Body of pancreas (tissue), 4 donors: Measurements from ENCODE around the gene TENM4. TPM values are rescaled to one million over a fixed set of nuclear protein-coding genes. Genes with fewer than 3 reads are reported as not detected.

Experiments used
- ATAC-seq: fragments of 150-250 bp; one replicate; pipeline ENCODE4 v1.9.1; 2016
- DNase-seq, 4 donors: peaks; one replicate each; pipeline ENCODE4 v3.0.0-alpha.2; 2019
- H3K27ac ChIP-seq, 4 donors: fragments of 200-600 bp; sonication (generic); 1 replicate in 3 of 4; 2 replicates in 1 of 4; pipeline versions ENCODE4 v1.5.1 to v1.6.1; 2016 to 2019; ENCODE audit warnings: mild to moderate bottlenecking in 1 of 4, mixed read lengths in 1 of 4, moderate library complexity in 1 of 4
- H3K27me3 ChIP-seq, 2 donors: fragments of 200-600 bp; sonication (generic); one replicate each; pipeline ENCODE4 v1.6.0; 2016; ENCODE audit warnings: mild to moderate bottlenecking in 1 of 2
- H3K36me3 ChIP-seq, 2 donors: fragments of 200-600 bp; sonication (generic); replicated peaks in 1 of 2; 2 replicates each; pipeline ENCODE4 v1.5.1; 2016; ENCODE audit warnings: low read depth in 2 of 2; ENCODE audit not compliant: insufficient read depth in 1 of 2
- H3K4me1 ChIP-seq: fragments of 200-600 bp; sonication (generic); one replicate; pipeline ENCODE4 v1.6.0; 2016
- H3K4me3 ChIP-seq, 2 donors: fragments of 200-600 bp; sonication (generic); 1 replicate in 1 of 2; 2 replicates in 1 of 2; pipeline ENCODE4 v1.5.1; 2016 to 2019
- H3K9me3 ChIP-seq, 3 donors: fragments of 200-600 bp; sonication (generic); 1 replicate in 2 of 3; 2 replicates in 1 of 3; pipeline ENCODE4 v1.5.1; 2016
- POLR2A ChIP-seq, 3 donors: fragments of 450-650 bp; IDR thresholded peaks; one replicate each; pipeline ENCODE4 v1.6.1; 2016; ENCODE audit warnings: antibody characterized with exemption in 3 of 3, mild to moderate bottlenecking in 2 of 3
- WGBS, 2 donors: methylation state at CpG; one replicate each; pipeline ENCODE4 v1.1.5; 2017; 5-methylcytosine and 5-hydroxymethylcytosine counted together
- intact Hi-C: fragments of 100-400 bp; cut with DNase I; formaldehyde crosslinking; loops from one replicate; pipeline ENCODE4 v1.15.1; 2023
- total RNA-seq, 2 donors: library from RNA; depleted of rRNA; stranded (reverse); fragments of >200 nt; gene quantifications; one replicate each; pipeline ENCODE4 v1.1.0, GENCODE V29; 2016
- TF ChIP-seq, protein P1 (sequence below), 7 experiments: fragments of 450-650 bp in 4 of 7; fragments of 200-600 bp in 3 of 7; sonication (generic) in 3 of 7; IDR thresholded peaks; one replicate each; pipeline ENCODE4 v1.5.1; 2016 to 2019; ENCODE audit warnings: antibody characterized with exemption in 7 of 7

The TENM4 gene
- total RNA-seq, 2 donors from 2014 or later, result 0.78 to 6.6 TPM

GRCh38 chr11:78773077-78773476 lies 667.8 kb downstream of the TENM4 start:
- intact Hi-C loops, result no loop called here
- H3K36me3 ChIP-seq, result no peaks in the 10 kb centered on the region
- no peak for DNase-seq
- ATAC-seq, result no peak
- H3K27ac ChIP-seq, result no peak overlapping the region
- H3K4me3 ChIP-seq, result no peak overlapping the region
- WGBS, 2 donors, result 73% methylated on average over 5 of the region's 5 CpGs
- no peak for TF ChIP-seq POLR2A (IDR thresholded peaks at IDR 0.05)
- TF ChIP-seq, protein P1, sequence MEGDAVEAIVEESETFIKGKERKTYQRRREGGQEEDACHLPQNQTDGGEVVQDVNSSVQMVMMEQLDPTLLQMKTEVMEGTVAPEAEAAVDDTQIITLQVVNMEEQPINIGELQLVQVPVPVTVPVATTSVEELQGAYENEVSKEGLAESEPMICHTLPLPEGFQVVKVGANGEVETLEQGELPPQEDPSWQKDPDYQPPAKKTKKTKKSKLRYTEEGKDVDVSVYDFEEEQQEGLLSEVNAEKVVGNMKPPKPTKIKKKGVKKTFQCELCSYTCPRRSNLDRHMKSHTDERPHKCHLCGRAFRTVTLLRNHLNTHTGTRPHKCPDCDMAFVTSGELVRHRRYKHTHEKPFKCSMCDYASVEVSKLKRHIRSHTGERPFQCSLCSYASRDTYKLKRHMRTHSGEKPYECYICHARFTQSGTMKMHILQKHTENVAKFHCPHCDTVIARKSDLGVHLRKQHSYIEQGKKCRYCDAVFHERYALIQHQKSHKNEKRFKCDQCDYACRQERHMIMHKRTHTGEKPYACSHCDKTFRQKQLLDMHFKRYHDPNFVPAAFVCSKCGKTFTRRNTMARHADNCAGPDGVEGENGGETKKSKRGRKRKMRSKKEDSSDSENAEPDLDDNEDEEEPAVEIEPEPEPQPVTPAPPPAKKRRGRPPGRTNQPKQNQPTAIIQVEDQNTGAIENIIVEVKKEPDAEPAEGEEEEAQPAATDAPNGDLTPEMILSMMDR (IDR thresholded peaks at IDR 0.05), result no peak
- no peaks in the 10 kb centered on the region for H3K9me3 ChIP-seq
- H3K27me3 ChIP-seq, result no peaks in the 10 kb centered on the region
- no peaks in the 10 kb centered on the region for H3K4me1 ChIP-seq

GRCh38 chr11:78772186-78772585 lies 668.6 kb downstream of the TENM4 start:
- Histone ChIP-seq H3K4me1 (no peaks in the 10 kb centered on the region), H3K27me3 (no peaks in the 10 kb centered on the region), H3K36me3 (no peaks in the 10 kb centered on the region), H3K4me3 (no peak overlapping the region), H3K9me3 (no peaks in the 10 kb centered on the region), H3K27ac (no peak overlapping the region)
- DNase-seq, result no peak
- 85 to 90% methylated on average over 3 of the region's 3 CpGs for WGBS, 2 donors
- intact Hi-C loops, result no loop called here
- TF ChIP-seq POLR2A (IDR thresholded peaks at IDR 0.05), result no peak
- TF ChIP-seq, protein P1 (IDR thresholded peaks at IDR 0.05), result no peak
- no peak for ATAC-seq

DNA sequence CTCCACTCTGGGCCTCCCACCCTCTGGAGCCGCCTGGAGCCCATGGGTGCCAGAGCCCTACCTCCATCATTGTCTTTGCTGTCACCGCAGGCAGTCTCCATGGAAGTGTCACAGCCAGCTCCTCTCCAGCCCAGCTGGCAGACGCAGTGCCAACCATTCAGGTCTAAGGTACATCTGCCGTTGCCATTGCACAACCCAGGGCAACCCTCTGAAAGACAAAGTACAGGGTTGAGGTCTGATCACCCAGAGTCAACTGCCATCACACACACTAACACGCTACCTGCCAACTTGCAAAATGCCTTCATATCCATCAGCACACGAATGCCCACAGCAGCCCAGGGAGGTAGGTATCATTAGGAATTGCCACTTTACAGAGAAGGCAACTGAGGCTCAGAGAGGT lies 669.9 kb downstream of the TENM4 start:
- WGBS, 2 donors, result 80 to 85% methylated on average over 4 to 6 of the region's 6 CpGs
- no peak for DNase-seq
- Histone ChIP-seq H3K27me3 (no peaks in the 10 kb centered on the region), H3K36me3 (no peaks in the 10 kb centered on the region), H3K9me3 (no peaks in the 10 kb centered on the region), H3K4me1 (no peaks in the 10 kb centered on the region), H3K27ac (no peak overlapping the region), H3K4me3 (no peak overlapping the region)
- TF ChIP-seq, protein P1 (IDR thresholded peaks at IDR 0.05), result no peak
- no peak for TF ChIP-seq POLR2A (IDR thresholded peaks at IDR 0.05)
- intact Hi-C loops, result no loop called here
- no peak for ATAC-seq

- Histone ChIP-seq H3K4me3 (no peak overlapping the region), H3K27me3 (no peaks in the 10 kb centered on the region), H3K9me3 (no peaks in the 10 kb centered on the region), H3K36me3 (no peaks in the 10 kb centered on the region), H3K27ac (no peak overlapping the region), H3K4me1 (no peaks in the 10 kb centered on the region)
- ATAC-seq, result no peak
- no peak for DNase-seq
- no peak for TF ChIP-seq POLR2A (IDR thresholded peaks at IDR 0.05)
- TF ChIP-seq, protein P1 (IDR thresholded peaks at IDR 0.05), result no peak
- intact Hi-C loops, result no loop called here
- WGBS, 2 donors, result 86 to 93% methylated on average over 5 of the region's 5 CpGs
These were observed 671.9 kb downstream of the TENM4 start for GRCh38 chr11:78768971-78769370.

GRCh38 chr11:78768345-78768744 lies 672.5 kb downstream of the TENM4 start:
- TF ChIP-seq, protein P1 (IDR thresholded peaks at IDR 0.05), result no peak
- TF ChIP-seq POLR2A (IDR thresholded peaks at IDR 0.05), result no peak
- ATAC-seq (no peak), DNase-seq (no peak)
- no peaks in the 10 kb centered on the region for H3K36me3 ChIP-seq
- no peak overlapping the region for H3K27ac ChIP-seq
- intact Hi-C loops, result no loop called here
- H3K9me3 ChIP-seq, result no peaks in the 10 kb centered on the region
- no peaks in the 10 kb centered on the region for H3K27me3 ChIP-seq
- 74 to 93% methylated on average over 3 of the region's 3 CpGs for WGBS, 2 donors
- H3K4me1 ChIP-seq, result no peaks in the 10 kb centered on the region
- no peak overlapping the region for H3K4me3 ChIP-seq
